Aorta (tissue), 5 donors: ENCODE results near the gene LRP4. TPM values are rescaled to one million over a fixed set of nuclear protein-coding genes. Genes with fewer than 3 reads are reported as not detected.
A peak's percentile ranks its signal among the peaks of the same experiment; 100 is the strongest.

ENCODE experiments used
- ATAC-seq: fragments of 200-7000 bp; cut with Tn5 transposase; one replicate; pipeline ENCODE4 v1.9.1; 2022; ENCODE audit warnings: moderate library complexity; ENCODE audit not compliant: low FRiP score
- DNase-seq, 2 donors: peaks; one replicate each; pipeline ENCODE4 v3.0.0-alpha.2; 2020
- H3K27ac ChIP-seq, 2 donors: one replicate each; pipeline ENCODE4 v1.5.1; 2013; ENCODE audit warnings: low read length in 2 of 2, mild to moderate bottlenecking in 2 of 2, moderate library complexity in 2 of 2, control low read depth in 1 of 2, inconsistent platforms in 1 of 2, low read depth in 1 of 2
- H3K27me3 ChIP-seq, 2 donors: one replicate each; pipeline ENCODE4 v1.6.1; 2013; ENCODE audit warnings: control low read depth in 1 of 2, low read length in 1 of 2, mild to moderate bottlenecking in 1 of 2, moderate library complexity in 1 of 2; ENCODE audit not compliant: insufficient read depth in 2 of 2, control insufficient read depth in 1 of 2
- H3K36me3 ChIP-seq, 2 donors: one replicate each; pipeline ENCODE4 v1.6.1; 2013; ENCODE audit warnings: control low read depth in 1 of 2, low read length in 1 of 2, mild to moderate bottlenecking in 1 of 2; ENCODE audit not compliant: insufficient read depth in 2 of 2, control insufficient read depth in 1 of 2
- H3K4me1 ChIP-seq, 2 donors: one replicate each; pipeline ENCODE4 v1.6.1; 2013; ENCODE audit warnings: low read length in 2 of 2, control low read depth in 1 of 2, mild to moderate bottlenecking in 1 of 2, moderate library complexity in 1 of 2; ENCODE audit not compliant: insufficient read depth in 2 of 2, control insufficient read depth in 1 of 2
- H3K4me3 ChIP-seq, 2 donors: one replicate each; pipeline ENCODE4 v1.5.1; 2013; ENCODE audit warnings: low read length in 2 of 2, control low read depth in 1 of 2, mild to moderate bottlenecking in 1 of 2
- H3K9me3 ChIP-seq: one replicate; pipeline ENCODE4 v1.6.1; 2013; ENCODE audit warnings: mild to moderate bottlenecking, low read length; ENCODE audit not compliant: control insufficient read depth
- WGBS, 2 donors: extraction: QIAGEN DNeasy Blood & Tissue Kit; methylation state at CpG; one replicate each; pipeline ENCODE4 v1.1.7; 2013; 5-methylcytosine and 5-hydroxymethylcytosine counted together
- intact Hi-C, 2 donors: fragments of 100-400 bp; cut with DNase I; formaldehyde crosslinking; loops; one replicate each; pipeline versions ENCODE4 v1.14.2 to v1.15.0; 2022
- polyA plus RNA-seq, 2 donors: library from polyadenylated mRNA; stranded (reverse); fragments of 200-250 nt; gene quantifications; one replicate each; pipeline ENCODE4 v1.2.3, GENCODE V29; 2013
- total RNA-seq, 2 donors: library from RNA; stranded (reverse); fragmentation: NEBNext Ultra II Directional; extraction: Animal tissue kit (Norgen Biotek cat#: 25700); gene quantifications; one replicate each; pipeline ENCODE4 v1.2.1, GENCODE V29; 2021
- donor health status: healthy with polysubstance abuse.
- donor health status: Bipolar disorder and iron deficiency.
- donor health status: DM: no; HTN: no; CAD: no.
- donor health status: DM: no; HTN: no; CAD: no.
- donor health status: DM: yes; HTN: yes; CAD: no.

Gene LRP4
- total and polyA plus RNA-seq, 4 donors: 0.90 to 8.6 (median 3.1) TPM

GRCh38 chr11:46855167-46855566, 63.2 kb downstream of the LRP4 start:
- no peak for DNase-seq
- H3K4me3 ChIP-seq: no peak overlapping the region
- no peak for ATAC-seq
- H3K4me1 ChIP-seq: no peaks in the 10 kb centered on the region
- WGBS, 2 donors: 77 to 83% methylated on average over 3 of the region's 3 CpGs
- intact Hi-C loops: no loop called here
- no peak overlapping the region for H3K27ac ChIP-seq
- no peaks in the 10 kb centered on the region for H3K36me3 ChIP-seq
- H3K9me3 ChIP-seq: no peaks in the 10 kb centered on the region
- no peaks in the 10 kb centered on the region for H3K27me3 ChIP-seq

- DNase-seq (no peak), ATAC-seq (no peak)
- H3K4me3 ChIP-seq: no peak overlapping the region
- intact Hi-C loops: no loop called here
- no peak overlapping the region for H3K27ac ChIP-seq
- 69 to 70% methylated on average over 10 of the region's 10 CpGs for WGBS, 2 donors
- no peaks in the 10 kb centered on the region for H3K36me3 ChIP-seq
- H3K4me1 ChIP-seq: no peaks in the 10 kb centered on the region
- H3K27me3 ChIP-seq: no peaks in the 10 kb centered on the region
- H3K9me3 ChIP-seq: no peaks in the 10 kb centered on the region
Measured at GRCh38 chr11:46850829-46851380, 67.4 kb downstream of the LRP4 start.

- DNase-seq (no peak), ATAC-seq (no peak)
- Histone ChIP-seq H3K36me3 (no peaks in the 10 kb centered on the region), H3K4me3 (no peak overlapping the region), H3K27me3 (no peaks in the 10 kb centered on the region), H3K4me1 (no peaks in the 10 kb centered on the region), H3K27ac (no peak overlapping the region), H3K9me3 (no peaks in the 10 kb centered on the region)
- intact Hi-C loops: no loop called here
- 85 to 88% methylated on average over 1 of the region's 1 CpG for WGBS, 2 donors
Measured at GRCh38 chr11:46849631-46850030, 68.7 kb downstream of the LRP4 start.

- Histone ChIP-seq H3K4me1 (no peaks in the 10 kb centered on the region), H3K9me3 (no peaks in the 10 kb centered on the region), H3K27ac (no peak overlapping the region), H3K4me3 (peak overlapping the region; percentile 84 to 92), H3K36me3 (no peaks in the 10 kb centered on the region), H3K27me3 (no peaks in the 10 kb centered on the region)
- intact Hi-C loops: loop anchor here in 1 of 2 donors (1.0 kb wide), 1 partner anchor 20 kb away; no protein-coding TSS in a partner anchor
- 1 to 3% methylated on average over 6 of the region's 6 CpGs for WGBS, 2 donors
- no peak for DNase-seq
- no peak for ATAC-seq
Measured at GRCh38 chr11:46846510-46846830, 71.9 kb downstream of the LRP4 start.

GRCh38 chr11:46845740-46846509, 72.4 kb downstream of the LRP4 start, which contains the start of gene CKAP5:
TSS of gene CKAP5 (minus strand) at chr11:46846280. CDS start at chr11:46821231, 25,049 bp downstream.
- intact Hi-C loops: loop anchor here in 1 of 2 donors (1.0 kb wide), 1 partner anchor 20 kb away; no protein-coding TSS in a partner anchor
- Histone ChIP-seq H3K27me3 (no peaks in the 10 kb centered on the region), H3K9me3 (no peaks in the 10 kb centered on the region), H3K4me3 (peak within 1 kb of the TSS; percentile 84 to 97), H3K27ac (peak within 1 kb of the TSS in 1 of 2 donors; percentile 28), H3K36me3 (no peaks in the 10 kb centered on the region), H3K4me1 (no peaks in the 10 kb centered on the region)
- peak; percentile 99 for ATAC-seq
- peak; percentile 95 to 96 for DNase-seq
- 0% methylated on average over 75 to 83 of the region's 83 CpGs for WGBS, 2 donors

DNA sequence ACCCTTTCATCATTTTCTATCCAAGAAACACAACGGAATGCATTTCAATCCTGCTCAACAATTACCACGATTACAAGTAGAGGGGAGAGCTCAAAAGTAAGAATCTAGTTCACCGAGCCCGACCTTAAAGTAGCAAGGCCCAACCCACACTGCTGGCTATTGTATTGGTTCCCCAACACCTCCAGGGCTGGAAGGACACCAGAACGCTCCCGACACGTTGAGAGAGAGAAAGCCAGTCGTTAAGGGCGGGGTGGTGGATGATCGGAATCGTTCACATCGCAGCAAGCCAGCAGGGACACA, 73.0 kb downstream of the LRP4 start:
- no peak for DNase-seq
- Histone ChIP-seq H3K9me3 (no peaks in the 10 kb centered on the region), H3K4me1 (no peaks in the 10 kb centered on the region), H3K36me3 (no peaks in the 10 kb centered on the region), H3K27me3 (no peaks in the 10 kb centered on the region), H3K4me3 (peak overlapping the region; percentile 84 to 97), H3K27ac (no peak overlapping the region)
- WGBS, 2 donors: 0% methylated on average over 12 of the region's 12 CpGs
- intact Hi-C loops: no loop called here
- no peak for ATAC-seq

GRCh38 chr11:46840116-46840515, 78.2 kb downstream of the LRP4 start:
- Histone ChIP-seq H3K27me3 (no peaks in the 10 kb centered on the region), H3K4me3 (no peak overlapping the region), H3K36me3 (no peaks in the 10 kb centered on the region), H3K27ac (no peak overlapping the region), H3K4me1 (peaks cover 0 to 3% of the 10 kb centered on the region in 2 donors), H3K9me3 (no peaks in the 10 kb centered on the region)
- ATAC-seq: no peak
- DNase-seq: no peak
- intact Hi-C loops: no loop called here

- no peaks in the 10 kb centered on the region for H3K9me3 ChIP-seq
- DNase-seq (no peak), ATAC-seq (no peak)
- H3K4me1 ChIP-seq: peaks cover 0 to 3% of the 10 kb centered on the region in 2 donors
- H3K27me3 ChIP-seq: no peaks in the 10 kb centered on the region
- 93 to 94% methylated on average over 5 to 6 of the region's 6 CpGs for WGBS, 2 donors
- H3K27ac ChIP-seq: no peak overlapping the region
- intact Hi-C loops: no loop called here
- H3K36me3 ChIP-seq: no peaks in the 10 kb centered on the region
- H3K4me3 ChIP-seq: no peak overlapping the region
Measured at GRCh38 chr11:46838501-46838900, 79.8 kb downstream of the LRP4 start.

DNA sequence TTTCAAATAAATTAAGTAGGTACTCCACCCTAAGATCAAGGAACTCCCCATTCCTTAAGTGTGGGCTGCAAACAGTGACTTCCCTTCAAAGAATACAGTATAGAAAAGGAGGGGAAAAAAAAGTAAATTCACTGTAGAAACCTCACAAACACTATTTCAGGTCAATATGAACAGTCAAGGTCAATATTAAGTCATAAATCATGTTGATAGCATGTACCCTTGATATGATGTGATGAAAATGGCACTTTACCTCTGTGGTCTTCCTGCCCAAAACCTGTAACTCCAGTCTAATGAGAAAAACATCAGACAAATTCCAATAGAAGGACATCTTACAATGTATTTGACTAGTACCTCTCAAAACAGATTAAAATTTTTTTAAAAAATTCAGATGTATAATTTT, 80.5 kb downstream of the LRP4 start:
- no peaks in the 10 kb centered on the region for H3K27me3 ChIP-seq
- H3K27ac ChIP-seq: no peak overlapping the region
- intact Hi-C loops: no loop called here
- H3K4me3 ChIP-seq: no peak overlapping the region
- ATAC-seq (no peak), DNase-seq (no peak)
- H3K9me3 ChIP-seq: no peaks in the 10 kb centered on the region
- H3K4me1 ChIP-seq: peaks cover 0 to 3% of the 10 kb centered on the region in 2 donors
- peaks cover 0 to 3% of the 10 kb centered on the region in 2 donors for H3K36me3 ChIP-seq
